LHCN-M2 (cell line): ENCODE data around the gene LRRIQ1. TPM values are rescaled to one million over a fixed set of nuclear protein-coding genes. Genes with fewer than 3 reads are reported as not detected.

Experiments
- DNase-seq: peaks from one replicate; pipeline ENCODE4 v3.0.0-alpha.2; 2012; ENCODE audit warnings: low read depth
- total RNA-seq: library from RNA; depleted of rRNA; stranded (reverse); fragments of >200 nt; gene quantifications from 2 replicates; pipeline ENCODE4 v1.2.3, GENCODE V29; 2014

Gene LRRIQ1
- total RNA-seq, 1 experiment from 2014 or later: 0.34 TPM

- no peak for DNase-seq
Observed at GRCh38 chr12:85059594-85059993, 23.4 kb downstream of the LRRIQ1 start.

GRCh38 chr12:85060916-85061315, 24.8 kb downstream of the LRRIQ1 start:
- no peak for DNase-seq

DNA sequence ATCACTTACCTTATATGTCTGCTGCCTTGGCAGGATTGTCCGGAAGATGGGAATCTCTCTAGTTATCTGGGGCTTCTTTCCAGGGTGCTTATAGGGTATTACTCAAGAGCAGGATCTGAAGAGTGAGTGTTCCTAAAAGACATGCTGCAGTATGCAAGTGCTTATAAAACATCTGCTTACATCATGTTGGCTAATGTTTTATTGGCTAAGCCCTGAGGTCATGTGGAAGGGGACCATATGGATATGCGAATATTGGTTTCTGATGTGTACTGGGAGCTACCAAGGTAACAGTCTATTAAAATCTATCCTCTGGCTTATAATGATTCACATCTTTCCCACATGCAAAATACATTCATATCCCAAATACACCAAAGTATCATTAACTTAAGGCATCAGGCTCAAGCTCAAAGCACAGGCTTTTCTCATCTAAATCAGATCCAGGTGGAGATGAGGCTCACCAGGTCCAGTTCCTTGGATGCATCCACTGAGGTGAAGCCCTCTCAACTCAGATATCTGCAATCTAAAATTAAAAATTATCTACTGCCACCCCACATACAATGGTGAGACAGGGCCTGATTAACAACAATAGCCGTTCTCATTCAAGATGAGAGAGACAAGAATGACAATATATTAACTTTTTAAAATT, 29.8 kb downstream of the LRRIQ1 start:
- DNase-seq: no peak

DNA sequence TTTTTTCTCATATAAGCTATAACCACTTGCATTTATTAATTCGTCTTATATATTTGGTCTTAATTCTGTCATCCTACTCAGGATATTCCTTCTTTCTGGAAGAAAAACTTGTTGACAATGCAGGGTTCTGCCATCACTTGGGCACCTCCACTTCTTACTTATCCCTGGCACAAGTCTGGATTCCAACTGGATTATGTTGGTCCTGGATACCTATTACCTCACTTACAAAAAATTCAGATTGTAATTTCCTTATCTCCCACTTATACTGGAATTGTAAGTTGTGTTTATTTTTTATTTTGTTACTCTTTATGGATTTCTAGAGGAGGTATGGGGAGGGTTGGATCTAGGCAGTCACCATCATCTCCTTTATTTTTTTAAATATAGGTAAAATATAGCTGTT, 36.7 kb downstream of the LRRIQ1 start:
- DNase-seq: no peak

- DNase-seq: peak; percentile 65
Observed at GRCh38 chr12:85076688-85077430, 40.7 kb downstream of the LRRIQ1 start.

DNA sequence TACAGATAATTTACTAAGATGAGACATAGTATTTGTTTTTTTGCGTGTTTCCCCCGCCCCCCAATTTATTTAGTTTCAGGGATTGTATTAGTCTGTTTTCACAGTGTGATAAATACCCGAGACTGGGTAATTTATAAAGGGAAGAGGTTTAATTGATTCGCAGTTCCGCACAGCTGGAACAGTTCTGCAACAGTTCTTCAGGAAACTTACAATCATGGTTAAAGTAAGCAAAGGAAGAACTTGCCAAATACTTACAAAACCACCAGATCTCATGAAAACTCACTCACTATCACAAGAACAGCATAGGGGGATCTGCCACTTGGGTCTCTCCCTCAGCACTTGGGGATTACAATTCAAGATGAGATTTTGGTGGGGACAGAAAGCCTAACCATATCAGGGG, 48.9 kb downstream of the LRRIQ1 start:
- DNase-seq: no peak

- no peak for DNase-seq
Observed at GRCh38 chr12:85089792-85090191, 53.6 kb downstream of the LRRIQ1 start.

DNA sequence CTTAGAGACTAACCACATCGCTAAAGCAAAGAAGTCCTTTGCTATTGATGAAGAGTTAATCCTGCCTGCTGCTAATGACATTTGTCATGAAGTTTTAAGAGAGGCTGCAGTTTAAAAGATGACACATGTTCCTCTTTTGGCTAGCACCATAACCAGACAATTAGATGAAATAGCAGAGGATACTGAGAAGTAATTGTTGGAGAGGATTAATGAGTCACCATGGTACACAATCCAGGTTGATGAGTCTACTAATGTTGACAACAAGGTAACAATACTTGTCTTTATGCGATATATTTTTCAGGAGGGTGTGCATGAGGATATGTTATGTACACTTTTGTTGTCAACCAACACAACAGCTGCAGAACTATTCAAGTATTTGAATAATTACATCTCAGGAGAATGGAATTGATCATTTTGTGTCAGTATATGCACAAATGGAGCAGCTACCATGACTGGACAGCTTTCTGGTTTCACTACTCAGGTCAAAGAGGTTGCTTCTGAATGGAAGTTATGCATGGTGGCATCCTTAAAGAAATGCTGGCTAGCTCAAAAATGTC, 56.7 kb downstream of the LRRIQ1 start:
- DNase-seq: no peak

GRCh38 chr12:85095501-85095900, 59.4 kb downstream of the LRRIQ1 start:
- DNase-seq: no peak

GRCh38 chr12:85130646-85131045, 94.5 kb downstream of the LRRIQ1 start:
- DNase-seq: peak; percentile 43

DNA sequence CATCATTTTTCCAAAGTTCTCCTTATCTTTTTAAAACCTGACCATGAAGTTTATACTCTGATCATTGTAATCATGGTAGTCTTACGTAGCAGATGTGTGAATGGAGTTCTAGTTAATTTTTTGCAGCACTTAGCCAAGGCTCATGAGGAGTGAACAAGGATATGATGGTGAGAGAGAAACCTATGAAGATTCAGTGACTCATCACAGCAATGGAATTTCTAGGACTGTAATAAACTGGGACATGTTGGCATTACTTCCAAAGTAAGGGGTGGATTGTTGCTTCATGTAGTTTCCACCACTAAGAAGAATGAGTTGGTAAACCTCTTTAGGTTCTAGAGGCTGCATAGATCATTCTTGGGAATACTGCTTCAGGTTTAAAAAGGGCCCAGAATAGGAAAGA, 102.7 kb downstream of the LRRIQ1 start:
- DNase-seq: no peak

GRCh38 chr12:85147331-85147730, 111.2 kb downstream of the LRRIQ1 start:
- no peak for DNase-seq

GRCh38 chr12:85152311-85152729, 116.2 kb downstream of the LRRIQ1 start:
- no peak for DNase-seq

- DNase-seq: peak; percentile 10
Observed at GRCh38 chr12:85155791-85156190, 119.6 kb downstream of the LRRIQ1 start.

DNA sequence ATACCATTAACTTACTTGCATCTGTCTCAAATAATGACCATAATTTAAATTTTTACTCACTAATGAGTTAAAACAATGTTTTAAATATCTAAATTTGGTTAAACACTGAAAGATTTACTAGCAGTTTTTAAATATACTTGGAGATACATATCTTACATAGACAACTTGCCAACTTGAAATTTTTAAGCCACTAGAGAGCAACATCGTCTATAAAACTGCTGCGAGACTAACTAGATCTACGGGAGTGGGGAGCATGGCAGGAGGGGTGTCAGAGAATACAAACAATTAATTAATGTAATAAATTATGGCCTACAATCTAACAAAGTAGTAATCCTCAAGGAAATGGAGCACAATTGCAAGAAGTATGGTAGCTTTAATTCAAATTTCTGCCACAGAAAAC, 120.4 kb downstream of the LRRIQ1 start:
- no peak for DNase-seq

GRCh38 chr12:85157035-85157603, 121.0 kb downstream of the LRRIQ1 start:
- DNase-seq: no peak

DNA sequence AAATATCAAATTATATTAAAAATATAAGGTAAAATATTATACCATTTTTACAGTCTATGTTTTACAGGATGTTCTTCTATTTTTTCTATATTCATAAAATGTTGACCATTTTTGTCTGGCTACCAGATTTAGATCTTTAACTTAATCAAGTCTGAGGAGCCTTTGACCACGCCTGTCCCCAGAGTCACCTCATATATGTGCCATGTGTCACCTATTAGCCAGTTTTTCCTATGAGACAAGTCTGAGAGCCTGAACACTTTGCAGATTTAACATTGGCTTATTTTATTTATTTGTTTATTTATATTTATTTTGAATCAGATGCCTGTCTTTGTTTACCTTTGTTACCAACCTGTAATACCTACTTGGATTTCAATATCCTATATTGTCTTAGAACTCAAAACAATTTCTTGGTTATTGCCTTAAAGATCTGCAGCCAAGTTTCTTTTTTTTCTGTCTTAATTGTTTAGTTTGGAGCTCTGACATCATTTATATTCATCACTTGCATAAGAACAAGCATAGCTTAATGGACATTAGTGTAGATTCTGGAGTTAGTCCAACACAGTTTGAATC, 127.7 kb downstream of the LRRIQ1 start:
- DNase-seq: no peak

GRCh38 chr12:85179680-85180270, 143.6 kb downstream of the LRRIQ1 start:
- DNase-seq: no peak

- peak; percentile 0 for DNase-seq
Observed at GRCh38 chr12:85182699-85183098, 146.5 kb downstream of the LRRIQ1 start.

- no peak for DNase-seq
Observed at GRCh38 chr12:85183855-85184254, 147.7 kb downstream of the LRRIQ1 start.

DNA sequence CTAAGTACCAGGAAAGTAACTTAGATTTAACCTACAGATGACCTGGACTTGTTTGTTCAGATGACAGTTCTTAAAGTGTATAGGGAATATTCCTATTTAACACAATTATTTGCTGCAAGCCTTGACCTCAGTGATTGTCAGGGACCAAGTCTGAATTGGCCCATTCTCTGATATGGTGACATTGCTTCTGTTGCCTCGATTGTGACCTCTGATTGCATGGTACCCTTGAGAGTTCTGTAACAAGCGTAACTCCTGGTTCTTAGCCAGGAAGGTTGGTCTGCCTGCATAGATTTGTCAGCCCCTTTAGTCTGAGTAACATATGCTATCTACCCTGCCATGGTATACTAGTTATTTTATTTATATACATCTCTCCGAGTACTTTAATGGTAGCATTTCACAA, 150.1 kb downstream of the LRRIQ1 start:
- no peak for DNase-seq

GRCh38 chr12:85188619-85189018, 152.5 kb downstream of the LRRIQ1 start:
- no peak for DNase-seq
